Activated CD4-positive, alpha-beta T cell treated with anti-CD3 and anti-CD28 coated beads, Interleukin-2, amount 50 U/mL, for 1 hour (primary cell): ENCODE measurements around the gene FYB1.
A peak's percentile ranks its signal among the peaks of the same experiment; 100 is the strongest.

Experiments used
- DNase-seq: peaks from one replicate; pipeline ENCODE4 v3.0.0-alpha.2; 2020

Gene FYB1

GRCh38 chr5:39076101-39076756 is 143.1 kb downstream of the FYB1 start:
- DNase-seq: no peak

- DNase-seq: peak; percentile 90
Measured at GRCh38 chr5:39074017-39074814, 145.1 kb downstream of the FYB1 start, which contains the start of gene RICTOR. RICTOR (minus strand) TSS chr5:39074399; CDS start chr5:39074377, 22 bp downstream.

- DNase-seq: no peak
Measured at GRCh38 chr5:39073767-39074016, 145.7 kb downstream of the FYB1 start.

- peak; percentile 25 for DNase-seq
Measured at GRCh38 chr5:39072925-39073766, 146.2 kb downstream of the FYB1 start.

GRCh38 chr5:39068099-39068498 is 151.3 kb downstream of the FYB1 start:
- no peak for DNase-seq

GRCh38 chr5:39064450-39064849 is 154.9 kb downstream of the FYB1 start:
- no peak for DNase-seq

GRCh38 chr5:39063037-39063436 is 156.3 kb downstream of the FYB1 start:
- no peak for DNase-seq

- no peak for DNase-seq
Measured at GRCh38 chr5:39062530-39062929, 156.8 kb downstream of the FYB1 start.

- no peak for DNase-seq
Measured at GRCh38 chr5:39062104-39062503, 157.3 kb downstream of the FYB1 start.

GRCh38 chr5:39059064-39059463 is 160.3 kb downstream of the FYB1 start:
- no peak for DNase-seq

- DNase-seq: no peak
Measured at GRCh38 chr5:39058178-39058921, 161.0 kb downstream of the FYB1 start.

- no peak for DNase-seq
Measured at GRCh38 chr5:39057734-39058133, 161.6 kb downstream of the FYB1 start.

- DNase-seq: no peak
Measured at GRCh38 chr5:39055768-39056398, 163.5 kb downstream of the FYB1 start.
